ENCODE results near the gene TADA2B.

The TADA2B gene

GRCh38 chr4:7041801-7042502, 1.2 kb upstream of the TADA2B start:
- DNase-seq: no peak

GRCh38 chr4:7042503-7043283, 479 bp upstream of the TADA2B start:
- peak; percentile 90 for DNase-seq

- no peak for DNase-seq
These were observed 1.2 kb downstream of the TADA2B start for GRCh38 chr4:7044137-7044930.

GRCh38 chr4:7045553-7045952, 2.4 kb downstream of the TADA2B start:
- no peak for DNase-seq

DNA sequence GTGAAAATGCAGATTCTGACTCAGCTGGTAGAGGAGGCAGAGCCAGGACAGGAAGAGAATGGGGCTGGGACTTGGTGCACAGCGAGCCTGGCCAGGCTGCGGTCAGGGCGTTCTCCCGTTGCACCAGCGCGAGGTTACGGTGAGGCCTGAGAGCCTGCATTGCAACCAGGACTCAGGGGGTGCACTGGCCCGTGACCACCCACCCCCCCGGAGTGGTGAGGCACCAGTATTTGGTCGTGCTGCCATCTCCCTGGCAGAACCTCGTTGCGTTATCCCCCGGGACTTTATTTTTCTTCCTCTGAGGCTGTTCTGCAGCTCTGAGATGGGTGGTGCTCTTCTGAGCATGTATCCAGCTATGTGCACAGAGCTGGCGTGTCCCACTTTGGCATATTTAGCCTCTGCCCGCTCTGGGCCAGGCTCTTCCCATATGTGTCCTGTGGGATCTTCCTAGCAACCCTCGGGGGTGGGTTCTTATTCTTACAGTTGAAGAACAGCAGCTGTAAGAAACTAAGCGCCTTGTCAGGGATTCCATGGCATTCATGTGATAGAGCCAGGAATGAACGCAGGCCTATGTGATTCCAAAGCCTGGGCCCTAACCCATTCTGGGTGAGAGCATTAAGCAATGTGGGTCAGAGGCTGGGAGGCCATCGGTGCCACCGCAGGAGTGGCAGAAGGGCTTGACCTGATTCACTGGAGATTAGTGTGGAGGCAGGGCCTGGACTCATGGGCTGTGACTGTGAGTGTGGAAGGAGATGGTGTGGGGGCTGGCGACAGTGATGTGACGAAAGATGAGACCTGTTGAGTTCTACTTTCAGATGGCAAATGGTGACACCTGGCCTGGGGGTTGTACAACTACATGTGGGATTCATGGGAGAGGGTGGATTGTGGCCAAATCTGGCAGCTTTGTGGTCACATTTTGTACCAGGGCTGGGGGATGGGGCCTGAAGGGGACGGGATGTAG, 3.1 kb downstream of the TADA2B start:
- DNase-seq: no peak

DNA sequence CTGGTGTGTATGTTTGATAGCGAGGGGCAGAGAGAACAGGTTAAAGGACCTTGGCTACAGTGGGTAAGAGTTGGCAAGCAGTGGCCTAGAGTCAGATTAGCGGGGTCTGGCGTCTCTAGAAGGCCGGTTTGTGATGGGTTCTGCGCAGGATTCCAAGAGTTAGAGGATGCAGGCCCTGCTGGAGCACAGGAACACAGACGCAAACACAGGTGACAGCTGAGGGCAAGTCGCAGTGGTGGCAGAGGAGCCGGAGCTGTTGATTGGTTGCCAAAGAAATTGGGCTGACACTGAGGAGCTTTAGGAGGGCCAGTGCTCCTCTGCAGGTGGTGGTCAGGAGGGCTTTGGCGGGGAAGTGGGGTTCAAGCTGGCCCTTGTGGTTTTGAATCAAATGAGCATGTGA, 3.8 kb downstream of the TADA2B start:
- DNase-seq: no peak

DNA sequence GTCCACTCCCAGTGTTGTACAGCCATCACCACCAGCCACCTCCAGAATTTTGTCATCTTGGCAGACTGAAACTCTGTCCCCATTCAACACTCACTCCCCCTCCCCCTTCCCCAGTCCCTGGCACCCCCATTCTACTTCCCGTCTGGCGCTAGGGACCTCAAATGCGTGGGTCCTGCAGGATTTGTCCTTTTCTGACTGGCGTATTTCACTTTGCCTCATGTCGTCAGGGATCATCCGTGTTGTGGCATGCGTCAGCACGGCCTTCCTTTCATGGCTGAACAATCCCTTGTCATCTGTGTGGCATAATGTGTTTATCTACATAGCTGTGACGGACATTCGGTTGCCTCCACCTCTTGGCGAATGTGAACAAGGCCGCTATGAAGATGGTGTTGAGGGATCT, 5.5 kb downstream of the TADA2B start:
- no peak for DNase-seq

DNA sequence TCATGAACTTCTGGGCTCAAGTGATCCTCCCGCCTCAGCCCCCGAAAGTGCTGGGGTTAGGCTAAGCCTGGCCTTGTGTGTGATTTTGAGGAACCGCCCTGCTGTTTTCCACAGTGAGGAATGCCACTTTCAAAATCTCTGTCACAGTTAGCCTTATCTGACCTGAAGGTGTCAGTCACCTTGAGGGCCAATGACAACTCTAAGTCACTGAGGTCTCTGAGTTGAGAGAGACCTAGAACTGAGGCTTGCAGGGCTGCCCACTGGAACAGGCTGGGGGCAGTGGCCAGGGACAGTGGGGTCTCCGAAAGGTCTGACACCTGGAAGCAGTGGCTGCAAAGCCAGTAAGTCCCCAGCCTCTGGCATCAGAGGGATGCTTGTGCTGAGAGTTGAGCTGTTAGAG, 6.1 kb downstream of the TADA2B start:
- no peak for DNase-seq

- DNase-seq: no peak
These were observed 6.6 kb downstream of the TADA2B start for GRCh38 chr4:7049739-7050138.

- DNase-seq: no peak
These were observed 7.4 kb downstream of the TADA2B start for GRCh38 chr4:7050481-7051143.

GRCh38 chr4:7051144-7051495, 7.9 kb downstream of the TADA2B start:
- DNase-seq: no peak

- no peak for DNase-seq
These were observed 8.7 kb downstream of the TADA2B start for GRCh38 chr4:7051905-7052304.

GRCh38 chr4:7052313-7052712, 9.1 kb downstream of the TADA2B start:
- DNase-seq: no peak

DNA sequence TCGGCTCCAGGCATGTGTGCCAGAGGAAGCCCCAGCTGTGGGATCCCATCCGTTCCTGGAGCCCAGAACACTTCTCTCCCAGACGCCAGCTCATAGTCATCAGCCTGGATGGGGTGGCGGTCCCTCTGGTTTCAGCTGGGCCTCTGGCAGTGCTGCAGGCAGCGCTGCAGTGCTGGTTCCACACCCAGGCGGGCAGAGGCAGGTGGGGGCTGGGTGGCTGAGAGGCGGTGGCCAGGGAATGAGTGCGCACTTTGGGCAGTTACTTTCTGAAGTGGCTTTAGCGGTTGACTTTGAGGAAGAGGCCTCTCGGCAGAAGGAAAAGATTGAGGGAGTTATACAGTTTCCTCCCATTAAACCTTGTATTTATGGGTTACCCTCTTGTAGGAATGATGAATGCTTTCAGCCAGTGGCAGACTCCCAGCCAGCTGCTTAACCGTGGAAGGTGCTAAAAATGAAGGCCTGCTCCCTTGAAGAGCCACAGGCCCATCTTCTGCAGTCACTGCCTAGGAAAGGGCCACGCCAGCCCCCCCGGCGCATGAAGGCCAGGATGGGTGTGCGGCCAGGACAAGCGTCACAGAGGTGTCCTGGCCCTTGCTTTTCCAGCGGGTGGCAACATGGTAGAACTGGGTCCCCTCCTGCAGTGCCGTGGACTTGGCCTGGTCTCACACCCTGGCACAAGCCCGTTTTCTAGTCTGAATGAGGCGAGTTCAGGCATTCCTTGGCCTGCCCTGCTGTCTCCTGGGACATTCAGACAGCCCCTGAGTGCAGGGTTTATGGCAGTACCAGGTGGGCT, 9.9 kb downstream of the TADA2B start:
- DNase-seq: no peak

GRCh38 chr4:7054106-7054880, 11.1 kb downstream of the TADA2B start:
- DNase-seq: no peak

- no peak for DNase-seq
These were observed 12.2 kb downstream of the TADA2B start for GRCh38 chr4:7055111-7055989.

GRCh38 chr4:7055990-7056325, 12.8 kb downstream of the TADA2B start:
- DNase-seq: no peak

GRCh38 chr4:7058792-7059191, 15.6 kb downstream of the TADA2B start:
- DNase-seq: no peak

DNA sequence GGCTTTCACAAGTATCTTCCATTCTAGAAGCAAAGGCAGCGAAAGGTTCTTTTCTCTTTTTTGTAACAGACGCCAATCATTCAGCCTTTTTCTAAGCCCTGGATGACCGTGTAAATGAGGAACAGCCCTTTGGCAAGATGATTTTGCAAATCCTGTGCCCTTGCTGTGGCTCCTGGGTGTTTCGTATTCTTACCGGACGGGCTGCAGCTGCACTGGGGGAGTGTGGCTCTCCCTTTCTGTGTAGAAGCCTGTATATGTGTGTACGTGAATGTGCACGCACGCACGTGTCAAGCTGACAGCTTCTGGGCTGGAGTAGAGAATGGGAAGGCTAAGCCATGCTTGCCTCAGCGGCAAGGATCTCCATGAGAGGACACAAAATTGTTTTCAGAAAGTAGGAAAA, 16.5 kb downstream of the TADA2B start:
- DNase-seq: no peak

Data from central memory CD4-positive, alpha-beta T cell (primary cell).